Endothelial cell of umbilical vein (primary cell): ENCODE results near the gene SIGLEC9. TPM values are rescaled to one million over a fixed set of nuclear protein-coding genes. Genes with fewer than 3 reads are reported as not detected.
"Not testable (repeated sequence)": the region's sequence is repeated elsewhere in the genome, so short reads cannot be mapped to it uniquely, and the experiment has no call there.

ENCODE experiments used
- BruUV-seq: library from RNA; stranded (reverse); fragments of 400-500 nt; replicated peaks from 2 replicates; lab custom pipeline; 2021; lab: Mats Ljungman, UMichigan
- CTCF ChIA-PET: fragments of 300-600, 350-600 bp; sonication (Branson Sonifier 250); formaldehyde crosslinking; loops from one replicate; lab custom pipeline; 2021; ENCODE audit warnings: antibody characterized with exemption, inconsistent platforms; lab: Charles Lee
- POLR2A ChIA-PET: fragments of 300-600, 350-600 bp; sonication (Branson Sonifier 250); formaldehyde crosslinking; loops from one replicate; lab custom pipeline; 2021; ENCODE audit warnings: antibody characterized with exemption, inconsistent platforms; lab: Charles Lee
- DNase-seq: peaks from one replicate; pipeline ENCODE4 v3.0.0-alpha.2; 2011; ENCODE audit warnings: low read depth, low spot score
- FAIRE-seq: peaks from 2 replicates; lab custom pipeline; 2011; peaks lifted over from hg19 to GRCh38; lab: Jason Lieb, UNC
- H2AFZ ChIP-seq: 2 replicates; pipeline ENCODE4 v1.6.0; 2012; ENCODE audit warnings: low read depth, low read length, control low read depth, inconsistent platforms
- H3K27ac ChIP-seq: 2 replicates; pipeline ENCODE4 v1.5.1; 2011; ENCODE audit warnings: low read depth, mild to moderate bottlenecking, control low read depth, low read length, moderate library complexity; ENCODE audit not compliant: insufficient read depth
- H3K27me3 ChIP-seq, 2 experiments: 2 replicates each; pipeline versions ENCODE4 v1.6.0 to v1.6.1; 2011; ENCODE audit warnings: low read length in 2 of 2, mixed read lengths in 1 of 2; ENCODE audit not compliant: control insufficient read depth in 2 of 2, insufficient read depth in 2 of 2
- H3K36me3 ChIP-seq, 2 experiments: 2 replicates in 1 of 2; 3 replicates in 1 of 2; pipeline ENCODE4 v1.5.1; 2011; ENCODE audit warnings: low read length in 2 of 2, mild to moderate bottlenecking in 1 of 2, moderate library complexity in 1 of 2; ENCODE audit not compliant: control insufficient read depth in 2 of 2, insufficient read depth in 2 of 2; ENCODE audit errors: extremely low read depth in 1 of 2
- H3K4me1 ChIP-seq: 3 replicates; pipeline ENCODE4 v1.5.1; 2011; ENCODE audit warnings: mild to moderate bottlenecking, low read length; ENCODE audit not compliant: control insufficient read depth, insufficient read depth; ENCODE audit errors: extremely low read depth
- H3K4me2 ChIP-seq: 2 replicates; pipeline ENCODE4 v1.6.1; 2011; ENCODE audit warnings: low read length, control low read depth, mixed read lengths; ENCODE audit not compliant: insufficient read depth
- H3K4me3 ChIP-seq, 3 experiments: fragments of 200-600 bp in 1 of 3; sonication (generic), shearing (Covaris generic) in 1 of 3; replicated peaks in 1 of 3; 2 replicates each; pipeline ENCODE4 v1.5.1; 2011 to 2016; ENCODE audit warnings: control low read depth in 3 of 3, low read length in 3 of 3, mild to moderate bottlenecking in 2 of 3, inconsistent platforms in 1 of 3, low read depth in 1 of 3, moderate library complexity in 1 of 3; ENCODE audit not compliant: insufficient read depth in 1 of 3
- H3K79me2 ChIP-seq: 2 replicates; pipeline ENCODE4 v1.6.0; 2012; ENCODE audit warnings: low read length, inconsistent platforms; ENCODE audit not compliant: control insufficient read depth, insufficient read depth
- H3K9ac ChIP-seq: replicated peaks from 2 replicates; pipeline ENCODE3; 2011; ENCODE audit warnings: low read length, control low read depth; ENCODE audit not compliant: insufficient read depth; ENCODE audit errors: extremely low read depth
- H3K9me1 ChIP-seq: replicated peaks from 3 replicates; pipeline ENCODE4 v1.6.0; 2011; ENCODE audit warnings: mild to moderate bottlenecking, low read length; ENCODE audit not compliant: control insufficient read depth, insufficient read depth; ENCODE audit errors: extremely low read depth
- H3K9me3 ChIP-seq: replicated peaks from 2 replicates; pipeline ENCODE4 v1.5.1; 2012; ENCODE audit warnings: low read length, inconsistent platforms; ENCODE audit not compliant: control insufficient read depth, insufficient read depth
- H4K20me1 ChIP-seq: replicated peaks from 2 replicates; pipeline ENCODE3; 2011; ENCODE audit warnings: mild to moderate bottlenecking, low read length; ENCODE audit not compliant: control insufficient read depth, insufficient read depth; ENCODE audit errors: extremely low read depth
- CTCF ChIP-seq, 2 donors: IDR thresholded peaks; 1 replicate in 1 of 2; 2 replicates in 1 of 2; pipeline ENCODE4 v1.5.1; 2011; ENCODE audit warnings: low read length in 2 of 2, mild to moderate bottlenecking in 2 of 2, moderate library complexity in 2 of 2, control low read depth in 1 of 2, inconsistent platforms in 1 of 2, low read depth in 1 of 2; ENCODE audit not compliant: insufficient read depth in 1 of 2; ENCODE audit errors: extremely low read depth in 1 of 2
- EZH2 ChIP-seq: IDR thresholded peaks from 2 replicates; pipeline ENCODE4 v1.6.1; 2012; ENCODE audit warnings: borderline replicate concordance, low read depth, mild to moderate bottlenecking, moderate library complexity, low read length, inconsistent platforms; ENCODE audit not compliant: severe bottlenecking
- FOS ChIP-seq: IDR thresholded peaks from 2 replicates; pipeline ENCODE4 v1.6.1; 2011; ENCODE audit warnings: mild to moderate bottlenecking, low read length, moderate library complexity, borderline replicate concordance; ENCODE audit not compliant: insufficient read depth
- GATA2 ChIP-seq: IDR thresholded peaks from 2 replicates; pipeline ENCODE4 v1.7.0; 2011; ENCODE audit warnings: low read depth, mild to moderate bottlenecking, moderate library complexity, mixed read lengths, low read length; ENCODE audit not compliant: insufficient read length, insufficient read depth
- JUN ChIP-seq: IDR thresholded peaks from 2 replicates; pipeline ENCODE4 v1.6.1; 2011; ENCODE audit warnings: borderline replicate concordance, low read depth; ENCODE audit not compliant: insufficient read length, insufficient read depth
- MAX ChIP-seq: IDR thresholded peaks from 2 replicates; pipeline ENCODE4 v1.6.1; 2011; ENCODE audit not compliant: insufficient read depth, insufficient read length
- MYC ChIP-seq: IDR thresholded peaks from one replicate; pipeline ENCODE4 v1.6.1; 2011; ENCODE audit warnings: mild to moderate bottlenecking, low read depth, low read length
- POLR2A ChIP-seq: IDR thresholded peaks from 2 replicates; pipeline ENCODE4 v1.6.1; 2012; ENCODE audit warnings: low read depth, mild to moderate bottlenecking, control low read depth, low read length
- dilution Hi-C: fragments of 300-500 bp; cut with MboI; formaldehyde crosslinking; loops from one replicate; pipeline ENCODE4 v1.15.0; 2019; ENCODE audit warnings: low sequenced_read_pairs; ENCODE audit not compliant: extremely low pct_ligation_motif_present
- intact Hi-C: fragments of 100-400 bp; cut with micrococcal nuclease; formaldehyde crosslinking; loops from one replicate; pipeline ENCODE4 v1.10.0; 2022
- polyA plus RNA-seq, 4 experiments: library from polyadenylated mRNA; depleted of rRNA in 3 of 4; stranded (reverse) in 3 of 4; unstranded in 1 of 4; fragments of >200 nt; gene quantifications; 2 replicates each; pipeline versions ENCODE4 v1.2.1 to v1.2.3, GENCODE V29; 2011 to 2012; ENCODE audit warnings: missing spikeins in 1 of 4
- total RNA-seq: library from RNA; stranded (reverse); gene quantifications from 2 replicates; pipeline ENCODE4 v1.2.3, GENCODE V29; 2021

Gene SIGLEC9
- total and polyA plus RNA-seq, 2 donors (not counting 3 experiments of a cell fraction or from before 2014, with no cell fraction given): not detected

GRCh38 chr19:51169283-51169918 lies 44.7 kb downstream of the SIGLEC9 start:
- H3K4me1 ChIP-seq, dilution Hi-C loops, H3K79me2 ChIP-seq, H3K27me3 ChIP-seq, POLR2A ChIA-PET, H3K36me3 ChIP-seq, H3K9me3 ChIP-seq, H3K4me3 ChIP-seq, H4K20me1 ChIP-seq, H3K9ac ChIP-seq, H3K27ac ChIP-seq, BruUV-seq, H3K9me1 ChIP-seq, H3K4me2 ChIP-seq: not testable (repeated sequence)
- peak; percentile 54 for DNase-seq
- peak; percentile 48 for FAIRE-seq
- CTCF ChIA-PET: interaction anchor here (1.3 to 2.4 kb wide), 4 partner anchors 10 to 149 kb away, joined by 3 to 17 read pairs (median 10); no protein-coding TSS in a partner anchor
- intact Hi-C loops: loop anchor here (1.0 kb wide), 2 partner anchors 11 to 148 kb away; no protein-coding TSS in a partner anchor
- peak overlapping the region; percentile 22 for H2AFZ ChIP-seq
- peak; percentile 40 to 75 for TF ChIP-seq CTCF (IDR thresholded peaks at IDR 0.05; ENCODE audit: extremely low read depth in 1 of 2, insufficient read depth in 1 of 2, low read depth in 1 of 2, low read length in 2 of 2)

GRCh38 chr19:51172223-51172622 lies 47.5 kb downstream of the SIGLEC9 start:
- intact Hi-C loops: loop anchor here (10.0 kb wide), 1 partner anchor 1917 kb away; no protein-coding TSS in a partner anchor
- dilution Hi-C loops: no loop called here
- Histone ChIP-seq H2AFZ (no peak overlapping the region), H3K4me2 (no peak overlapping the region), H3K27me3 (no peaks in the 10 kb centered on the region), H3K9me3 (no peaks in the 10 kb centered on the region), H3K79me2 (no peaks in the 10 kb centered on the region), H3K9ac (no peak overlapping the region), H3K4me3 (no peak overlapping the region), H3K27ac (no peak overlapping the region), H3K9me1 (no peaks in the 10 kb centered on the region), H3K36me3 (no peaks in the 10 kb centered on the region), H4K20me1 (no peaks in the 10 kb centered on the region), H3K4me1 (no peaks in the 10 kb centered on the region)
- ChIA-PET CTCF (no interaction called here), POLR2A (no interaction called here)
- FAIRE-seq: no peak
- TF ChIP-seq MAX (no peak), POLR2A (no peak), MYC (no peak), JUN (no peak), EZH2 (no peak), GATA2 (no peak), FOS (no peak)
- DNase-seq: no peak
- BruUV-seq: no TSS peak
